ENCODE measurements around the gene CCT3. TPM values are rescaled to one million over a fixed set of nuclear protein-coding genes. Genes with fewer than 3 reads are reported as not detected.
A peak's percentile ranks its signal among the peaks of the same experiment; 100 is the strongest.

Gene CCT3
- total RNA-seq, 2 donors from 2014 or later: 104 to 106 TPM

DNA sequence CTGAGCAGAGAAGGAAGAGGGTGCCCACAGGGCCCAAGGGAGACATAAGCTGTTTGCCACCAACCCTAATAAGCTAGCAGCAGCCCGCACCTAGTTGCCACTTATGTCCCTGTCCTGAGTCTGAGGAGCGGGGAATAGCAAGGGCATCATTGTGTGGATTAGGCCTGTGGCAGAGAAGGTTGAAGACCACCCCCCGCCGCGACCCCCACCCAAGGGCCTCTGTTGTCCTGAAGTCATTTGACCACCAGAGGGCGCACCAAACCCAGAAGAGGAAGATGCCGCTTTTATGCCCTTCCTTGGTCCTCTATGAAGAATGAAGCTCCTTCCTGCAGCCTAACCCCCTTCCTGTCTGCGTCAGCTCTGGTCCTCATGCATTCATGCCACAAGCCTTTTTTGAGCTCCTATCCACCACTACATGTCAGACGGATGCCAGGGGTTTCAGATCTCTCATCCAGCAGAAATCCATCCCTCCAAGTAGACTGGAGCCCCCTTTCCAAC is 47.5 kb upstream of the CCT3 start:
- Histone ChIP-seq H3K27me3 (replicated peaks; ENCODE audit: insufficient read depth) (no peaks in the 10 kb centered on the region), H3K4me1 (ENCODE audit: control insufficient read depth in 1 of 2, low read depth in 2 of 2) (no peaks in the 10 kb centered on the region), H3K9me3 (no peaks in the 10 kb centered on the region), H3K36me3 (no peaks in the 10 kb centered on the region), H3K4me3 (no peak overlapping the region), H3K27ac (no peak overlapping the region)
- peak; percentile 17 for DNase-seq (ENCODE audit: low spot score)
- ATAC-seq (ENCODE audit: insufficient number of reproducible peaks, low FRiP score, low read depth): peak; percentile 9
- TF ChIP-seq, protein P1, sequence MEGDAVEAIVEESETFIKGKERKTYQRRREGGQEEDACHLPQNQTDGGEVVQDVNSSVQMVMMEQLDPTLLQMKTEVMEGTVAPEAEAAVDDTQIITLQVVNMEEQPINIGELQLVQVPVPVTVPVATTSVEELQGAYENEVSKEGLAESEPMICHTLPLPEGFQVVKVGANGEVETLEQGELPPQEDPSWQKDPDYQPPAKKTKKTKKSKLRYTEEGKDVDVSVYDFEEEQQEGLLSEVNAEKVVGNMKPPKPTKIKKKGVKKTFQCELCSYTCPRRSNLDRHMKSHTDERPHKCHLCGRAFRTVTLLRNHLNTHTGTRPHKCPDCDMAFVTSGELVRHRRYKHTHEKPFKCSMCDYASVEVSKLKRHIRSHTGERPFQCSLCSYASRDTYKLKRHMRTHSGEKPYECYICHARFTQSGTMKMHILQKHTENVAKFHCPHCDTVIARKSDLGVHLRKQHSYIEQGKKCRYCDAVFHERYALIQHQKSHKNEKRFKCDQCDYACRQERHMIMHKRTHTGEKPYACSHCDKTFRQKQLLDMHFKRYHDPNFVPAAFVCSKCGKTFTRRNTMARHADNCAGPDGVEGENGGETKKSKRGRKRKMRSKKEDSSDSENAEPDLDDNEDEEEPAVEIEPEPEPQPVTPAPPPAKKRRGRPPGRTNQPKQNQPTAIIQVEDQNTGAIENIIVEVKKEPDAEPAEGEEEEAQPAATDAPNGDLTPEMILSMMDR (IDR thresholded peaks at IDR 0.05): peak; percentile 90

DNA sequence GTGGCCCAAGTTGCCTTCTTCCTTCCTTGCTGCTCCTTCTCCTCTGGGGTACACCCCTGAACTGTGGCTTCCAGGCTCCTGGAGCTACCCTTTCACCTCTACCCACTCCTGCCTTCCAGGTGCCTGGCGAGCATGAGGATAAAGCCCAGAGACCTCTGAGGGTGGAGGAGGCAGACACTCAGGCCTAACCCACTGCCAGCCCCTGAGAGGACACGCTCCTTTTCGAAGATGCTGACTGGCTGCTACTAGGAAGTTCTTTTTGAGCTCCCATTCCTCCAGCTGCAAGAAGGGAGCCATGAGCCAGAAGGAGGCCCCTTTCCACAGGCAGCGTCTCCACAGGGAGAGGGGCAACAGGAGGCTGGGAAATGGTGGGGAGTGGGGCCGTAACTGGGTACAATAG is 46.6 kb upstream of the CCT3 start:
- Histone ChIP-seq H3K4me1 (ENCODE audit: control insufficient read depth in 1 of 2, low read depth in 2 of 2) (no peaks in the 10 kb centered on the region), H3K9me3 (no peaks in the 10 kb centered on the region), H3K27me3 (replicated peaks; ENCODE audit: insufficient read depth) (no peaks in the 10 kb centered on the region), H3K4me3 (no peak overlapping the region), H3K36me3 (no peaks in the 10 kb centered on the region), H3K27ac (no peak overlapping the region)
- ATAC-seq (ENCODE audit: insufficient number of reproducible peaks, low FRiP score, low read depth) (no peak), DNase-seq (ENCODE audit: low spot score) (no peak)
- TF ChIP-seq, protein P1 (IDR thresholded peaks at IDR 0.05): no peak

- TF ChIP-seq, protein P1 (IDR thresholded peaks at IDR 0.05): no peak
- H3K9me3 ChIP-seq: no peaks in the 10 kb centered on the region
- no peak overlapping the region for H3K4me3 ChIP-seq
- ATAC-seq (ENCODE audit: insufficient number of reproducible peaks, low FRiP score, low read depth) (no peak), DNase-seq (ENCODE audit: low spot score) (no peak)
- no peak overlapping the region for H3K27ac ChIP-seq
- H3K4me1 ChIP-seq (ENCODE audit: control insufficient read depth in 1 of 2, low read depth in 2 of 2): no peaks in the 10 kb centered on the region
- no peaks in the 10 kb centered on the region for H3K27me3 ChIP-seq (replicated peaks; ENCODE audit: insufficient read depth)
- H3K36me3 ChIP-seq: no peaks in the 10 kb centered on the region
Measured at GRCh38 chr1:156384007-156384406, 45.9 kb upstream of the CCT3 start.

- DNase-seq (ENCODE audit: low spot score): no peak
- Histone ChIP-seq H3K4me1 (ENCODE audit: control insufficient read depth in 1 of 2, low read depth in 2 of 2) (no peaks in the 10 kb centered on the region), H3K27ac (no peak overlapping the region), H3K36me3 (no peaks in the 10 kb centered on the region), H3K9me3 (no peaks in the 10 kb centered on the region), H3K27me3 (replicated peaks; ENCODE audit: insufficient read depth) (no peaks in the 10 kb centered on the region), H3K4me3 (no peak overlapping the region)
- TF ChIP-seq, protein P1 (IDR thresholded peaks at IDR 0.05): peak; percentile 72
- ATAC-seq (ENCODE audit: insufficient number of reproducible peaks, low FRiP score, low read depth): no peak
Measured at GRCh38 chr1:156383023-156383422, 44.9 kb upstream of the CCT3 start.

- H3K4me3 ChIP-seq: no peak overlapping the region
- no peaks in the 10 kb centered on the region for H3K9me3 ChIP-seq
- H3K27me3 ChIP-seq (replicated peaks; ENCODE audit: insufficient read depth): no peaks in the 10 kb centered on the region
- TF ChIP-seq, protein P1 (IDR thresholded peaks at IDR 0.05): no peak
- H3K27ac ChIP-seq: no peak overlapping the region
- ATAC-seq (ENCODE audit: insufficient number of reproducible peaks, low FRiP score, low read depth): no peak
- no peaks in the 10 kb centered on the region for H3K4me1 ChIP-seq (ENCODE audit: control insufficient read depth in 1 of 2, low read depth in 2 of 2)
- H3K36me3 ChIP-seq: no peaks in the 10 kb centered on the region
- no peak for DNase-seq (ENCODE audit: low spot score)
Measured at GRCh38 chr1:156382561-156382960, 44.5 kb upstream of the CCT3 start.
